ENCODE measurements around the gene APRT.

GRCh38 chr16:88771294-88771772 lies 40.4 kb downstream of the APRT start:
- TF ChIP-seq ZNF274 (IDR thresholded peaks at IDR 0.05; ENCODE audit: low read depth, low read length) (no peak), TCF7L2 (IDR thresholded peaks at IDR 0.05; ENCODE audit: borderline replicate concordance, extremely low read depth, insufficient read depth, insufficient read length) (no peak)
- TF ChIP-seq, protein P1, sequence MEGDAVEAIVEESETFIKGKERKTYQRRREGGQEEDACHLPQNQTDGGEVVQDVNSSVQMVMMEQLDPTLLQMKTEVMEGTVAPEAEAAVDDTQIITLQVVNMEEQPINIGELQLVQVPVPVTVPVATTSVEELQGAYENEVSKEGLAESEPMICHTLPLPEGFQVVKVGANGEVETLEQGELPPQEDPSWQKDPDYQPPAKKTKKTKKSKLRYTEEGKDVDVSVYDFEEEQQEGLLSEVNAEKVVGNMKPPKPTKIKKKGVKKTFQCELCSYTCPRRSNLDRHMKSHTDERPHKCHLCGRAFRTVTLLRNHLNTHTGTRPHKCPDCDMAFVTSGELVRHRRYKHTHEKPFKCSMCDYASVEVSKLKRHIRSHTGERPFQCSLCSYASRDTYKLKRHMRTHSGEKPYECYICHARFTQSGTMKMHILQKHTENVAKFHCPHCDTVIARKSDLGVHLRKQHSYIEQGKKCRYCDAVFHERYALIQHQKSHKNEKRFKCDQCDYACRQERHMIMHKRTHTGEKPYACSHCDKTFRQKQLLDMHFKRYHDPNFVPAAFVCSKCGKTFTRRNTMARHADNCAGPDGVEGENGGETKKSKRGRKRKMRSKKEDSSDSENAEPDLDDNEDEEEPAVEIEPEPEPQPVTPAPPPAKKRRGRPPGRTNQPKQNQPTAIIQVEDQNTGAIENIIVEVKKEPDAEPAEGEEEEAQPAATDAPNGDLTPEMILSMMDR (IDR thresholded peaks at IDR 0.05 in 2 of 3, conservative IDR thresholded peaks at IDR 0.05 in 1 of 3; ENCODE audit: borderline replicate concordance in 1 of 3, insufficient read depth in 1 of 3, low read depth in 2 of 3, low read length in 2 of 3), result no peak
- TF ChIP-seq, protein P2, sequence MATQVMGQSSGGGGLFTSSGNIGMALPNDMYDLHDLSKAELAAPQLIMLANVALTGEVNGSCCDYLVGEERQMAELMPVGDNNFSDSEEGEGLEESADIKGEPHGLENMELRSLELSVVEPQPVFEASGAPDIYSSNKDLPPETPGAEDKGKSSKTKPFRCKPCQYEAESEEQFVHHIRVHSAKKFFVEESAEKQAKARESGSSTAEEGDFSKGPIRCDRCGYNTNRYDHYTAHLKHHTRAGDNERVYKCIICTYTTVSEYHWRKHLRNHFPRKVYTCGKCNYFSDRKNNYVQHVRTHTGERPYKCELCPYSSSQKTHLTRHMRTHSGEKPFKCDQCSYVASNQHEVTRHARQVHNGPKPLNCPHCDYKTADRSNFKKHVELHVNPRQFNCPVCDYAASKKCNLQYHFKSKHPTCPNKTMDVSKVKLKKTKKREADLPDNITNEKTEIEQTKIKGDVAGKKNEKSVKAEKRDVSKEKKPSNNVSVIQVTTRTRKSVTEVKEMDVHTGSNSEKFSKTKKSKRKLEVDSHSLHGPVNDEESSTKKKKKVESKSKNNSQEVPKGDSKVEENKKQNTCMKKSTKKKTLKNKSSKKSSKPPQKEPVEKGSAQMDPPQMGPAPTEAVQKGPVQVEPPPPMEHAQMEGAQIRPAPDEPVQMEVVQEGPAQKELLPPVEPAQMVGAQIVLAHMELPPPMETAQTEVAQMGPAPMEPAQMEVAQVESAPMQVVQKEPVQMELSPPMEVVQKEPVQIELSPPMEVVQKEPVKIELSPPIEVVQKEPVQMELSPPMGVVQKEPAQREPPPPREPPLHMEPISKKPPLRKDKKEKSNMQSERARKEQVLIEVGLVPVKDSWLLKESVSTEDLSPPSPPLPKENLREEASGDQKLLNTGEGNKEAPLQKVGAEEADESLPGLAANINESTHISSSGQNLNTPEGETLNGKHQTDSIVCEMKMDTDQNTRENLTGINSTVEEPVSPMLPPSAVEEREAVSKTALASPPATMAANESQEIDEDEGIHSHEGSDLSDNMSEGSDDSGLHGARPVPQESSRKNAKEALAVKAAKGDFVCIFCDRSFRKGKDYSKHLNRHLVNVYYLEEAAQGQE (IDR thresholded peaks at IDR 0.05; ENCODE audit: low read depth), result no peak
